Panc1 (cell line): Measurements from ENCODE around the gene BRCA1. TPM values are rescaled to one million over a fixed set of nuclear protein-coding genes. Genes with fewer than 3 reads are reported as not detected.

ENCODE experiments used
- ATAC-seq: fragments of 200-7000 bp; cut with Tn5 transposase; 2 replicates; pipeline ENCODE4 v1.9.1; 2020; ENCODE audit warnings: mild to moderate bottlenecking, moderate library complexity
- BruUV-seq: library from RNA; stranded (reverse); fragments of 400-500 nt; replicated peaks from 2 replicates; lab custom pipeline; 2021; lab: Mats Ljungman, UMichigan
- CTCF ChIA-PET: fragments of 300-600 bp; sonication (Branson Sonifier 250); formaldehyde crosslinking; loops from one replicate; lab custom pipeline; 2022; ENCODE audit warnings: antibody characterized with exemption; lab: Charles Lee
- POLR2A ChIA-PET: fragments of 300-600 bp; sonication (Branson Sonifier 250); formaldehyde crosslinking; loops from one replicate; lab custom pipeline; 2022; ENCODE audit warnings: antibody characterized with exemption; lab: Charles Lee
- DNase-seq: peaks from one replicate; pipeline ENCODE4 v3.0.0-alpha.2; 2010; ENCODE audit warnings: low read depth, low spot score
- H3K27ac ChIP-seq: 2 replicates; pipeline ENCODE4 v1.5.1; 2011; ENCODE audit warnings: mild to moderate bottlenecking, low read length, inconsistent platforms
- H3K27me3 ChIP-seq: fragments of 200-500 bp; sonication (Bioruptor generic); 2 replicates; pipeline ENCODE4 v1.6.0; 2014; ENCODE audit warnings: low read length, inconsistent platforms; ENCODE audit not compliant: control insufficient read depth, insufficient read depth
- H3K36me3 ChIP-seq: fragments of 200-500 bp; sonication (Bioruptor generic); 2 replicates; pipeline ENCODE4 v1.5.1; 2014; ENCODE audit warnings: inconsistent platforms, mild to moderate bottlenecking, low read length, moderate library complexity; ENCODE audit not compliant: control insufficient read depth, insufficient read depth
- H3K4me1 ChIP-seq: 2 replicates; pipeline ENCODE4 v1.5.1; 2011; ENCODE audit warnings: inconsistent platforms, mild to moderate bottlenecking, low read length, moderate library complexity; ENCODE audit not compliant: control insufficient read depth, insufficient read depth
- H3K4me3 ChIP-seq, 2 experiments: 2 replicates each; pipeline ENCODE4 v1.5.1; 2011 to 2012; ENCODE audit warnings: low read depth in 2 of 2, low read length in 2 of 2, mild to moderate bottlenecking in 2 of 2, inconsistent platforms in 1 of 2, moderate library complexity in 1 of 2
- H3K9me3 ChIP-seq: fragments of 200-500 bp; sonication (Bioruptor generic); 2 replicates; pipeline ENCODE4 v1.5.1; 2014; ENCODE audit warnings: low read depth, mild to moderate bottlenecking, inconsistent platforms, low read length, moderate library complexity; ENCODE audit not compliant: control insufficient read depth, insufficient read depth
- CTCF ChIP-seq: fragments of 450-650 bp; IDR thresholded peaks from 2 replicates; pipeline ENCODE4 v1.5.1; 2017; ENCODE audit warnings: mild to moderate bottlenecking
- POLR2AphosphoS5 ChIP-seq: IDR thresholded peaks from 2 replicates; pipeline ENCODE4 v1.6.1; 2012; ENCODE audit warnings: mild to moderate bottlenecking, low read depth, low read length, moderate library complexity
- REST ChIP-seq, 2 experiments: IDR thresholded peaks; 2 replicates each; pipeline ENCODE4 v1.6.1; 2011 to 2012; ENCODE audit warnings: low read depth in 2 of 2, control low read depth in 1 of 2, low read length in 1 of 2, mild to moderate bottlenecking in 1 of 2, moderate library complexity in 1 of 2; ENCODE audit not compliant: insufficient read depth in 1 of 2
- SIN3A ChIP-seq: IDR thresholded peaks from 2 replicates; pipeline ENCODE4 v1.6.1; 2012; ENCODE audit warnings: low read depth, mild to moderate bottlenecking, low read length, moderate library complexity, borderline replicate concordance; ENCODE audit not compliant: insufficient read depth
- TCF7L2 ChIP-seq: IDR thresholded peaks from 2 replicates; pipeline ENCODE4 v1.6.1; 2011; ENCODE audit warnings: mild to moderate bottlenecking, low read depth, low read length, inconsistent platforms
- in situ Hi-C: cut with HindIII; loops from 2 replicates; pipeline ENCODE4 v1.10.0; 2016; ENCODE audit warnings: low sequenced_read_pairs, low pct_unique_long_range_greater_than_20kb
- intact Hi-C: fragments of 100-400 bp; cut with micrococcal nuclease; formaldehyde crosslinking; loops from one replicate; pipeline ENCODE4 v1.10.0; 2022; ENCODE audit not compliant: unreplicated experiment
- total RNA-seq: library from RNA; stranded (reverse); gene quantifications from one replicate; pipeline ENCODE4 v1.2.1, GENCODE V29; 2021; ENCODE audit not compliant: unreplicated experiment

The BRCA1 gene
- total RNA-seq, 1 experiment from 2014 or later, result 29.9 TPM

- in situ Hi-C loops, result no loop called here
These were observed 94.9 kb downstream of the BRCA1 start for GRCh38 chr17:43030137-43030767.

GRCh38 chr17:43028221-43028861 lies 96.8 kb downstream of the BRCA1 start:
- Histone ChIP-seq H3K27me3 (no peaks in the 10 kb centered on the region), H3K9me3 (no peaks in the 10 kb centered on the region), H3K4me1 (no peaks in the 10 kb centered on the region), H3K27ac (no peak overlapping the region), H3K36me3 (no peaks in the 10 kb centered on the region), H3K4me3 (no peak overlapping the region)
- CTCF ChIA-PET, result no interaction called here
- ATAC-seq (no peak), DNase-seq (no peak)
- in situ Hi-C loops (no loop called here), intact Hi-C loops (no loop called here)
- POLR2A ChIA-PET, result no interaction called here
- BruUV-seq, result no TSS peak
- TF ChIP-seq REST (IDR thresholded peaks at IDR 0.05; ENCODE audit: insufficient read depth in 1 of 2, low read depth in 2 of 2, low read length in 1 of 2) (no peak), CTCF (no peak), TCF7L2 (no peak), POLR2AphosphoS5 (no peak), SIN3A (no peak)

More at GRCh38 chr17:43030137-43030767, 94.9 kb downstream of the BRCA1 start:
- Histone ChIP-seq H3K4me1 (no peaks in the 10 kb centered on the region), H3K4me3 (no peak overlapping the region), H3K27me3 (no peaks in the 10 kb centered on the region), H3K9me3 (no peaks in the 10 kb centered on the region), H3K27ac (no peak overlapping the region), H3K36me3 (no peaks in the 10 kb centered on the region)
- ATAC-seq (no peak), DNase-seq (no peak)
- BruUV-seq, result no TSS peak
- CTCF ChIA-PET, result no interaction called here
- POLR2A ChIA-PET, result no interaction called here
- intact Hi-C loops, result no loop called here
- no peak for TF ChIP-seq POLR2AphosphoS5
- TF ChIP-seq SIN3A, result no peak
- TF ChIP-seq REST (IDR thresholded peaks at IDR 0.05; ENCODE audit: insufficient read depth in 1 of 2, low read depth in 2 of 2, low read length in 1 of 2), result no peak
- TF ChIP-seq TCF7L2, result no peak
- TF ChIP-seq CTCF, result no peak
